Right cardiac atrium (tissue), 5 donors: Measurements from ENCODE around the gene BIN1. TPM values are rescaled to one million over a fixed set of nuclear protein-coding genes. Genes with fewer than 3 reads are reported as not detected.

Experiments
- ATAC-seq, 2 donors: fragments of 200-7000 bp; cut with Tn5 transposase; one replicate each; pipeline versions ENCODE4 v1.8.0 to v1.9.1; 2020; ENCODE audit warnings: moderate library complexity in 2 of 2, mild to moderate bottlenecking in 1 of 2
- DNase-seq, 3 donors: peaks; one replicate each; pipeline ENCODE4 v3.0.0-alpha.2; 2020
- H3K27ac ChIP-seq: one replicate; pipeline ENCODE4 v1.5.1; 2013; ENCODE audit warnings: mild to moderate bottlenecking, low read length, control low read depth, moderate library complexity
- H3K27me3 ChIP-seq: one replicate; pipeline ENCODE4 v1.6.1; 2013; ENCODE audit not compliant: control insufficient read depth, insufficient read depth
- H3K4me1 ChIP-seq: one replicate; pipeline ENCODE4 v1.6.1; 2013; ENCODE audit warnings: low read length; ENCODE audit not compliant: control insufficient read depth, insufficient read depth
- H3K4me3 ChIP-seq: one replicate; pipeline ENCODE4 v1.5.1; 2013; ENCODE audit warnings: low read length, control low read depth
- H3K9me3 ChIP-seq: one replicate; pipeline ENCODE4 v1.6.1; 2013; ENCODE audit warnings: low read length; ENCODE audit not compliant: control insufficient read depth
- WGBS: extraction: QIAGEN DNeasy Blood & Tissue Kit; methylation state at CpG from one replicate; pipeline ENCODE4 v1.1.7; 2013; 5-methylcytosine and 5-hydroxymethylcytosine counted together
- intact Hi-C, 4 donors: fragments of 100-400 bp; cut with DNase I; formaldehyde crosslinking; loops; one replicate each; pipeline versions ENCODE4 v1.11.0 to v1.14.0; 2022 to 2023
- polyA plus RNA-seq: library from polyadenylated mRNA; stranded (reverse); fragments of 200-250 nt; gene quantifications from one replicate; pipeline ENCODE4 v1.2.3, GENCODE V29; 2013
- total RNA-seq, 4 donors: library from RNA; stranded (reverse); fragmentation: NEBNext Ultra II Directional; extraction: Animal tissue kit (Norgen Biotek cat#: 25700); gene quantifications; one replicate each; pipeline ENCODE4 v1.2.1, GENCODE V29; 2021
- donor health status: healthy with polysubstance abuse.
- donor health status: DM: no; HTN: yes; CAD: no.
- donor health status: DM: no; HTN: no; CAD: no.
- donor health status: DM: no; HTN: yes; CAD: no; lungs with severe emphysema.
- donor health status: DM: yes; HTN: yes; CAD: no.

Gene BIN1
- total and polyA plus RNA-seq, 5 donors = 5.9 to 12.0 (median 10.0) TPM

- DNase-seq (no peak), ATAC-seq (no peak)
- Histone ChIP-seq H3K9me3 (no peaks in the 10 kb centered on the region), H3K4me3 (no peak overlapping the region), H3K27ac (no peak overlapping the region), H3K4me1 (no peaks in the 10 kb centered on the region), H3K27me3 (peaks cover 4% of the 10 kb centered on the region)
- intact Hi-C loops = no loop called here
- 59% methylated on average over 2 of the region's 2 CpGs for WGBS
Measured at GRCh38 chr2:127012215-127012614, 94.7 kb downstream of the BIN1 start.

- 63% methylated on average over 8 of the region's 8 CpGs for WGBS
- no peaks in the 10 kb centered on the region for H3K4me1 ChIP-seq
- ATAC-seq (no peak), DNase-seq (no peak)
- H3K27me3 ChIP-seq = peaks cover 4% of the 10 kb centered on the region
- no peaks in the 10 kb centered on the region for H3K9me3 ChIP-seq
- H3K4me3 ChIP-seq = no peak overlapping the region
- intact Hi-C loops = no loop called here
- H3K27ac ChIP-seq = no peak overlapping the region
Measured at GRCh38 chr2:127011796-127012195, 95.2 kb downstream of the BIN1 start.

- Histone ChIP-seq H3K27me3 (peaks cover 4% of the 10 kb centered on the region), H3K9me3 (no peaks in the 10 kb centered on the region), H3K27ac (no peak overlapping the region), H3K4me3 (no peak overlapping the region), H3K4me1 (no peaks in the 10 kb centered on the region)
- intact Hi-C loops = no loop called here
- WGBS = 58% methylated on average over 2 of the region's 2 CpGs
- no peak for ATAC-seq
- no peak for DNase-seq
Measured at GRCh38 chr2:127011231-127011661, 95.7 kb downstream of the BIN1 start.

- H3K9me3 ChIP-seq = no peaks in the 10 kb centered on the region
- intact Hi-C loops = no loop called here
- WGBS = 85% methylated on average over 5 of the region's 5 CpGs
- no peak overlapping the region for H3K27ac ChIP-seq
- no peaks in the 10 kb centered on the region for H3K4me1 ChIP-seq
- peaks cover 4% of the 10 kb centered on the region for H3K27me3 ChIP-seq
- DNase-seq (no peak), ATAC-seq (no peak)
- no peak overlapping the region for H3K4me3 ChIP-seq
Measured at GRCh38 chr2:127008265-127009015, 98.5 kb downstream of the BIN1 start.

GRCh38 chr2:127007652-127008051 is 99.3 kb downstream of the BIN1 start:
- DNase-seq = no peak
- ATAC-seq = no peak
- H3K4me3 ChIP-seq = no peak overlapping the region
- 79% methylated on average over 3 of the region's 3 CpGs for WGBS
- no peaks in the 10 kb centered on the region for H3K4me1 ChIP-seq
- no peaks in the 10 kb centered on the region for H3K9me3 ChIP-seq
- no peak overlapping the region for H3K27ac ChIP-seq
- intact Hi-C loops = no loop called here
- H3K27me3 ChIP-seq = peaks cover 4% of the 10 kb centered on the region

- intact Hi-C loops = no loop called here
- 82% methylated on average over 4 of the region's 4 CpGs for WGBS
Measured at GRCh38 chr2:127006962-127007361, 100.0 kb downstream of the BIN1 start.

DNA sequence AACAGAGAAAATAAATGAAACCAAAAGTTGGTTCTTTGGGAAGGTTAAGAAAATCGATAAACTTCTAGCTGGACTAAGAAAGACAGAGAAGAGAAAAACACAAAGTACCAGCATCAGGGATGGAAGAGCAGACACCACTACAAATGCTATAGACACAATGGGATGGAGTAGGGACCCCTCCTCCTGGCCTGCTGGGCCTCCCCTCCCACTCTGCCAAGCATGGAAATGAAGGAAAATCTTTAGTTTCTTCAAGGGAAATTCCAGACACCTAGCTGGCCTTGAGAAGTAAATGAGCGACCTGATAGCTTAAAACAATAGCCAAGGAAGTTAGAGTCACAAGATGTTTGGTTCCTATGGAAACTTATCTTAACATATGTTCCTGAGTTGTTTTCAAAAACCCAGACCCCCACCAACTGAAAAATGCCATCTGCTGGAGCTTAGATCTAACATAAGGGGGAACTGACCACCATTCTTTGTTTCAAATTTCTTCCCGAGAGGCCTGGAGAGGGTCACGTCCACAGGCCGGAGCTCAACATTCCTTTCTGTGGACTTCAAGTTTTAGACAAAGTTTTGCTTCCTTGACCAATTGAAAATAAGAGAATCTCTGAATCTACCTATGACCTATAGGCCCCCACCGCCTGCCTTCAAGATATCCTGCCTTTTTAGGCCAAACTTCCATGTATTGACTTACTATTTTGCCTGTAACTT is 101.9 kb downstream of the BIN1 start:
- DNase-seq (no peak), ATAC-seq (no peak)
- Histone ChIP-seq H3K4me3 (no peak overlapping the region), H3K27ac (no peak overlapping the region), H3K27me3 (peaks cover under 1% of the 10 kb centered on the region), H3K4me1 (no peaks in the 10 kb centered on the region), H3K9me3 (no peaks in the 10 kb centered on the region)
- intact Hi-C loops = no loop called here
- WGBS = 82% methylated on average over 6 of the region's 6 CpGs

More at GRCh38 chr2:127006962-127007361, 100.0 kb downstream of the BIN1 start:
- no peak overlapping the region for H3K4me3 ChIP-seq
- H3K27me3 ChIP-seq = peaks cover 4% of the 10 kb centered on the region
- H3K9me3 ChIP-seq = no peaks in the 10 kb centered on the region
- H3K4me1 ChIP-seq = no peaks in the 10 kb centered on the region
- no peak for DNase-seq
- no peak overlapping the region for H3K27ac ChIP-seq
- ATAC-seq = no peak

DNA sequence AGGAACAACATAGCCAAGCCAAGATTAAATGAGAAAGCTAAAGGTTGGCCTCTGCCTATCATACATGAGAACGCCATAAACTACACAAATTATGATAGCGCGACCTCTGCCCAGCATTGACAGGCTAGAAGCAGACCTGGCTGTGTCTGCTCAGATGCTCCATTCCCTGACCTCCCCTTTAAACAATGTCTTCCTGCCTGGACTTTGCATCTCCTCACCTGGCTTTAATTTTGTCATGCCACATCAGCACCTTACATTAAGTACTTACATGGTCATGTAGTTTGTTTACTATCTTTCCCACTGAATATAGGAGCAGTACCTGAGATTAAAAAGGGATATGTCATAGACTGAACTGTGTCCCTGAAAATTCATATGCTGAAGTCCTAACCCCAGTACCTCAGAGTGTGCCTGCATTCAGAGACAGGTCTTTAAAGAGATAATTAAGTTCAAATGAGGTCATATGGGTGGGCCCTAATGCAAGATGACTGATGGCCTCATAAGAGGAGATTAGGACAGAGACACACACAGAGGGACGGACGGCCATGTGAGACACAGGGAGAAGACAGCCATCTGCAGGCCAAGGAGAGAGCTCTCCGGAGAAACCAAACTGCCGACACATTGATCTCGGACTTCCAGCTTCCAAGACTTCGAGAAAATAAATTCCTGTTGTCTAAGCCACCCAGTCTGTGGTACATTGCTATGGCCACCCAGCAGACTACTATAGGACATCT is 103.7 kb downstream of the BIN1 start:
- no peak overlapping the region for H3K27ac ChIP-seq
- H3K4me1 ChIP-seq = no peaks in the 10 kb centered on the region
- DNase-seq (no peak), ATAC-seq (no peak)
- no peaks in the 10 kb centered on the region for H3K27me3 ChIP-seq
- H3K4me3 ChIP-seq = no peak overlapping the region
- WGBS = 78% methylated on average over 9 of the region's 9 CpGs
- intact Hi-C loops = no loop called here
- H3K9me3 ChIP-seq = no peaks in the 10 kb centered on the region

GRCh38 chr2:127001751-127002150 is 105.2 kb downstream of the BIN1 start:
- ATAC-seq (no peak), DNase-seq (no peak)
- Histone ChIP-seq H3K4me3 (no peak overlapping the region), H3K27ac (no peak overlapping the region), H3K27me3 (no peaks in the 10 kb centered on the region), H3K4me1 (no peaks in the 10 kb centered on the region), H3K9me3 (no peaks in the 10 kb centered on the region)
- WGBS = 77% methylated on average over 5 of the region's 5 CpGs
- intact Hi-C loops = no loop called here

GRCh38 chr2:127000937-127001336 is 106.0 kb downstream of the BIN1 start:
- DNase-seq (no peak), ATAC-seq (no peak)
- Histone ChIP-seq H3K4me3 (no peak overlapping the region), H3K27me3 (no peaks in the 10 kb centered on the region), H3K27ac (no peak overlapping the region), H3K9me3 (no peaks in the 10 kb centered on the region), H3K4me1 (no peaks in the 10 kb centered on the region)
- intact Hi-C loops = no loop called here
- 91% methylated on average over 5 of the region's 5 CpGs for WGBS

- DNase-seq (no peak), ATAC-seq (no peak)
- Histone ChIP-seq H3K9me3 (no peaks in the 10 kb centered on the region), H3K4me3 (no peak overlapping the region), H3K4me1 (no peaks in the 10 kb centered on the region), H3K27me3 (no peaks in the 10 kb centered on the region), H3K27ac (no peak overlapping the region)
- intact Hi-C loops = no loop called here
- WGBS = 74% methylated on average over 3 of the region's 3 CpGs
Measured at GRCh38 chr2:127000194-127000593, 106.8 kb downstream of the BIN1 start.
